Measurements from ENCODE around the gene CA5A.
A peak's percentile ranks its signal among the peaks of the same experiment; 100 is the strongest.

Gene CA5A

DNA sequence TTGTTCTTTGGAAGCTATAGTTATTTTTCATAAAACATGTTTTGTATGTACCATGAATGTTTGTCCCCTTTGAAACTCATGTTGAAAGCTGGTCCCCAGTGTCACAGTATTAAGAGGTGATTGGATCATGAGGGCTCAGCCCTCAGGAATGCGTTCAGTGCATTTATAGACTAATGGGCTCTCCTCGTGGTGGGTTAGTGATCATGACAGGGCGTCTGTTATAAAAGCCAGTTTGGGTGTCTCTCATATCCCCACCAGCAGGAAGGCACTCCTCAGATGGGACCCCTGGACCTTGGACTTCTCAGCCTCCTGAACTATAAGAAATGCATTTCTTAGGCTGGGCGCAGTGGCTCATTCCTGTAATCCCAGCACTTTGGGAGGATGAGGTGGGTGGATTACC, 25.3 kb upstream of the CA5A start:
- DNase-seq, result no peak

DNA sequence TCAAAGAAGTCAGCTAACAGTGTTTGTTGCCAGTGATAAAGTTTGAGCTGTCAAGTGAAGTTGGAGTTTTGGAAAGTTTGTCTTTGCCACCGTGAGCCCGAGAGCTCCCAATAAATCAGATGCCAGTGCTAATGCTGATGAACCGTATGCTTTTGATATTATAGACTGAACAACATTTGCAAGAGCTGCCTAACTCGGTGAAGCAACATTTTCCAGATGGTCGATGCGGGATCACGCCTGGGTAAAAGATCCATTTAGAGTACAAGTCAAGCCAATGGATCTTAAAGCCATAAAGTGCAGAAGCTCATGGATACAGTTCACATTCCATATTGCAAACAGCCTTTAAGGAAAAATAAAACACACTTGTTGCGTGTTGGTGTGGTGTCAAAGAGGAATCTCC, 24.5 kb upstream of the CA5A start:
- DNase-seq, result no peak

- no peak for DNase-seq
These were observed 24.0 kb upstream of the CA5A start for GRCh38 chr16:87960296-87960695.

DNA sequence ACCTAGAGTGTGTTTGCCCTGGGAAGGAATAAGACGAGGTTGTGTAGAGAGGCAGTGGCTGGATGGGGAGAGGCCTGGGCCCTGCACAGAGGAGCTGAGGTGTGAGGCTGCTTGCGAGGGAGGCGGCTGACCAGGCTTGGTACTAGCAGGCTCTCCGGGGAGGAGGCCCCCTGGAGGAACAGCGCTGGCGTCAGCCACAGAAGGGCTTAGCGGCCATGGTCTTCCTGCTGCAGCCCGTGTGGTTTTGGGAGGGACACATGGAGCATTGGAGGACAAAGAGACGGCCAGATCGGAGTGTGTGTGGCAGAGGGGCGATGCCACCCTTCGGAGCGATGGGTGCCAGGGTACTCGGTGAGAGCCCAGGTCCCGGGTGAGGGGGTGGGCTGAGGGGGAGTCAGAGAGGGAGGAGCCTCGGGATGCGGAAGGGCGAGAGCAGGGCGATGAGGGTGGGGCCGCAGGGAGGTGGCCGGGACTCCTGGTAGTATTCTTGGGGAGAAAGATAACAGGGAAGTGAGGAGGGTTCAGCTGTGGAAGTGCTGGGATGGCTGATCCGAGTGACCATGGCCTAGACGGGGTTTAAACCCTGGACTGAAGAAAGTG, 23.2 kb upstream of the CA5A start:
- no peak for DNase-seq

DNA sequence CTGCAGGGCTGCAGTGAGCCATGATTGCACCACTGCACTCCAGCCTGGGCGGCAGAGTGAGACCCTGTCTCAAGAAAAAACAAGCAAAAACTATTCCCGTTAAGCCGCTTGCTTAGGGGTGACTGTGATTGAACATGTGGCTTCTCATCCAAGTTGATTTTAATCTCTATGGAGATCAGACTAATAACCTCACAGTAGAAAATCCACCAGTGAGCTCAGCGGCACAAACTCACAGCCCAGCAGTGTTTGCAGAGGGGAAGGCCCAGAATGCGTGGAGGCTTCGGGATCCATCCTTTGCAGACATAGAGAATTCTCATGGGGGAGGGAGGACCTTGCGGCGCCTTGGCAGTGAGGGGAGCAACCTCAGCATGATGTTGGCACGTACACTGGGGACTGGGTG, 22.3 kb upstream of the CA5A start:
- no peak for DNase-seq

- DNase-seq, result no peak
These were observed 21.2 kb upstream of the CA5A start for GRCh38 chr16:87957296-87958094.

DNA sequence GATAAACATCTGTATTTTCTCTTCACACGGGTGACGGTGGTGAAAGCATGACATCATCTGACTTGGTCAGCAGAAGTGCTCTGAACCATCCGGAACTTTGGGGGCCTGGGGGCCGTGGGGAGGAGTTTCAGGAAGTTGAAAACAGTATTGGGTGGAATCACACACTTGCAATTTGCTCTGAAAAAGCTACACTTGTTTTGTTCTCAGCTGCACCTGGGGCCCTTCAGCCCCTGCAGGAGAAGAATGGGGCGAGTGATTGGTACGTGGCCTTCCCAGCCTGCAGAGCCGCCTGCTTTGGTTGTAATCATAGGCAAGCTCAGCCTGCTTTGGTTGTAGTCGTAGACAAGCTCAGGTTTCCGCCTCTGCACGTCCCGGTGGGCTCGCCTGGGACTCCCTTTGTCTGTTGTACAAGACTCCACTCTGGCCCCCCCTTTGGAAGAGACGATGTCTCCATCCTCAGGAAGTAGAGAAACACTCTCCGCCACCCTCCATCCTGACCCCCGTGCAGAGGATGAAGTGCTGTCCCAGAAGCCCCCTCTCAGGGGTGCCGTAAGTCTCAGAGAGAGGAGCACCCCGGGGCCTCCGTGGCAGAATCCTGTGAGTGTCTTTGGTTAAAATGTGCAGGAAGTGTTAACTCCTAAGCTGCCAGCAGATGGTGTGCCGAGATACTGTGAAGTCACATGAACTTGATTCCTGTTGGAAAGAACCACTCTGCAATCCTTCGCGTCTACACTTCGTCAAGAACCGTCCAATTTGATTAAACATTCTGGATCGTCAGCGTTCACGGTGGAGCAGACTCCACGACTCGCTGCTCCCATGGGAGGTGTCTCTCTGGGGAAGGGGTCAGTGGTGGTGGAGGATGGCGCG, 20.3 kb upstream of the CA5A start:
- DNase-seq, result peak; percentile 36 to 88 (median 67)

- no peak for DNase-seq
These were observed 19.7 kb upstream of the CA5A start for GRCh38 chr16:87956098-87956364.

DNA sequence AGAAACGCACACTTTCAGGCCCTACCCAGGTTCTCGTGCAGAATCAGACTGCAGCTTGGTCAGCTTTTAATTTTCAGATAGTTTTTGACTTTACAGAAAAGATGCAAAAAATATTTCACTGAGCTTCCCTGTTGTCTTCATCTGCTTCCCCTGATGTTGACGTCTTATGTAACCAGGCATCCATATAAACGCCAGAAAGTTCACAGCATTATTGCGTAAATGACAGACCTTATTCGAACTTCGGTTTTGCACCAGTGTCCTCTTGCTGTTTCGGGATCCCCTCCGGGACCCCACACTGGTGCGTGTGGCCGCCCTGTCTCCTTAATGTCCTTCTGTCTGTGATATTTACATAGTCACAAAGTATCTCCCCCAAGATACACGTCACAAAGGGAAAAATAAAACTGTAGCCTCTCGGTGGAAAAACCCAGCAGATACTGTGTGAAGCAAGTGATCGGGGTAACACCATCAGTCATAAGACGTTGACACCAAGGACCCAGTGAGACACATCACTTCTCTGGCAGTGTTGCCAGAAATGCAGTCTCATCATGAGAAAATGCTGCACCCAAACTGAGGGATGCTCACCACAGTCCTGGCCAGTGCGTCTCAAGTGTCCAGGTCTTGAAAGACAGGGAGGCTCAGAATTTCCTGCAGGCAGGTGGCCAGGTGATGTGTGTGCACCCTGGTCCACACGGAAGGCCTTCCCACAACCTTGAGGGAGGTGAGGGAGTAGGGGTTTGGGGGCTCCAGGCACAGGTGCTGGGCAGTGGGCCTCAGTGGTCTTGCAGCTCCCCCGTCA, 19.2 kb upstream of the CA5A start:
- peak in 1 of 5 donors; percentile 33 for DNase-seq

DNA sequence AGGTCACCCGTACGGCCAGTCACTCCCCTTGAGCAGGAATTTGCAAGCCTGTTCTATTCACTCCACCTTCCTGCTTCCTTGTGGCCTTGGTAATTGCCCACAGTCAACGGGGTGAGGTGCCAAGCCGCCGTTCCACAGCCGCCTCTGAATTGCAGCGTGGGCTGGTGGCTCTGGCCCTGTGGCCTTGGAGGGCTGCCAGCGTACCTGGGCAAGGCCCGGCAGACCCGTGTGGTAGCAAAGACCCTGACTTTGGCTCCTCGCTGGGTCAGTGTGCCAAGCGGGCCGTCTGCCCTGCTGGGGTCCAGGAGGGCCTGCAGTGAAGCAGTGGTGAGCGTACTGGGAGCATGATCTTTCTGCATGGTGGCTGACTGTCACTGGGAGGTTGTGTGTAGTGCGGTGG, 18.5 kb upstream of the CA5A start:
- DNase-seq, result no peak

GRCh38 chr16:87954361-87954760, 18.0 kb upstream of the CA5A start:
- DNase-seq, result no peak

DNA sequence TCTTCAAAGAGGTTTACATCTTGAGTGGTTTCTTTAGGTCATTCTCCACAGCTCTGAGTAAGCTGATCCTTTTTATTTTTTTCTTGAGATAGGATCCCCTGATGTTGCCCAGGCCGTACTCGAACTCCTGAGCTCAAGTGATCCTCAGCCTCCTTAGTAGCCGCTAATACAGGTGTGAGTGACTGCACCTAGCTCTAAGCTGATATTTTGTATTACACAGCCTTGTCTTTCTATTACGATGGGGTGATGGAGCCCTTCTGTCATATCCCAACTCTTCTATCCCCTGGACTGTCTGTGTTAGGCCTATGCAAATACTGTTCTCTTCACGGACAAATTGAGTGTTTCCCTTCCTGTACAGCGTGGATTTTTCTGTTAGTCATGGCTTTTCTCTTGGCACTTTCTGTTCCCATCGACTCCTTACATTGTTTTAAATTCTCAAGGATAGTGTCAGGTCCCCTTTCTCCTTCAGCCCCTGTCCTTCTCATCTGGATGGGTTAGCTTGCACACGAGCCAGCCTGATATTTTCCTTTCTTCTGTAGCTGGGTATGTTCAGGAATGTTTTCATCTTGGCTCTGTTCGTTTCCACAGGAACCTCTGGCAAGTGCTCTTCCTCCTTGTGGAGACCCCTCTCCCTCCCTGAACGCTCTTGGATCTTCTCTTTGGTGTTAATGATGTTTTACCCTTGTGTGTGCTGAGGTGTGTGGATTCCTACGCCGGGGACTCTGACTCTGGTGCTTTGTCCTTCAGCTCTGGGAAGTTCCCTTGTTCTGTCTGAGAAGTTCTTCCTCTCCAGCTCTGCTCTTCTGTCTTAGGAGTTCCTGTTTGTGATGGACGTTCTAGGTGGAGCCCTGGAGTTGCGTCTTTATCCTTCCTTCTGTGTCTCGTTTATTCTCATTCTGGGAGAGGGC, 17.2 kb upstream of the CA5A start:
- DNase-seq, result no peak

DNA sequence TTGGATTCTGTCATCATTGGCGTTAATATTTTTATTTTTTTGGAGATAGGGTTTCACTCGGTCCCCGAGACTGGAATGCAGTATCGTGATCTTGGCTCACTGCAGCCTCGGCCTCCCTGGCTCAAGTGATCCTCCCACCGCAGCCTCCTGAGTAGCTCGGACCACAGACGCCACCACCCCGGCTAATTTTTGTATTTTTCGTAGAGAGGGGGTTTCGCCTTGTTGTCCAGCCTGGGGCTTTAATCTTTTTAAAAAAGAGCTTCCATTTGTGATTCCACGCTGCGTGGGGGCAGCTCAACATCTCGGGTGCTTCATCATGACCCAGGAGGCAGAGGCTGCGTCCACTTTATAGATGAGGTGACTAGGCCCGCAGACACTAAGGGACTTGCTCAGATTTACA, 16.4 kb upstream of the CA5A start:
- no peak for DNase-seq

DNA sequence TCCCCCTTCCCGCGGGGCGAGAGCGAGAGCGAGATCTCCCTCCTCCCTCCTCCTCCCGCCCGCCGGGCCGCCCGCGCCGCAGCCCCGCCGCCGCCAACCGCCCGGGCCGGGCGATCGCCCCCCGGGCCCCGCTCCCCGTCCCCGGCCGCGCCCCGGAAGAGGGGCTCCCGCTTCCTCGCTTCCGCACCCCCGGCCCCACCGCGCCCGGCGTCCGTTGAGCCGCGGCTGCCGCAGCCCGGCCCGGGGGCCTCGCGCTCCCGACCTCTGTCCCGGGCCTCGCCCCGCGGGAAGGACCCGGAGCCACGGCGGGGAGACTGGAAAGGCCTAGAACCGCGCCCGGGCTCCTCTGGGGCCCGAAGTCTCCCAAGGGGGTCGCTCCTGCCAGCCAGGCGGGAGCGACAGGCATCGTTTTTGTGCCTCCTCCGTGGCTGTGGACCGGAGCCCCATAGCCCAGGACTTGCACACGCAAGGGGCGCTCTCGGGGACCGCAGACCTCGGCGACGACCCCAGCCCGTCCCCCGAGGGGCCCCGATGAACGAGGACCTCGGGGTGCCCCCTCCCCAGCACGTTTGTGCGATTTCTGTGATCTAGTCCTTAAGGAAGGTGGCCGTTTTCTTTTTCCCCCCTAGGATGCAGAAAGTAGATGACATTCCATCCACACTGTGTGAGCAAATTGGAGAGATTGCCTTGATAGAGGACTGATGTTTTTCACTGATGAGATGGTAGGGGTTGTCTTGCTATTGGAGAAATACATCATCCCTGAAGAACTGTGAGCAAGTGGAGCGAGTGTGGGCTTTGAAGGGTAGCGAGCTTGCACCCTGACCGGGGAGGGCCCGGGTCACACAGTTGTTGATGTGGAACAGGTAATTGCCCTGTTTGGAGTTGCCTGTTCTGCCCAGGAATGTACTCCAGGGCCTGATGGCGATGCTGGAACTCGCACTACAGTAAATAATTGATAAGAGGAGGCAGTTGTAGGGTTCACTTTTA, 15.5 kb upstream of the CA5A start:
- peak in 1 of 5 donors; percentile 33 for DNase-seq

GRCh38 chr16:87950765-87951551, 14.6 kb upstream of the CA5A start, which contains the start of gene BANP:
Gene BANP (plus strand): TSS chr16:87951434. CDS start chr16:87975116, 23,682 bp downstream.
- DNase-seq, result peak; percentile 96 to 99 (median 97)

GRCh38 chr16:87949071-87949744, 12.9 kb upstream of the CA5A start:
- no peak for DNase-seq

DNA sequence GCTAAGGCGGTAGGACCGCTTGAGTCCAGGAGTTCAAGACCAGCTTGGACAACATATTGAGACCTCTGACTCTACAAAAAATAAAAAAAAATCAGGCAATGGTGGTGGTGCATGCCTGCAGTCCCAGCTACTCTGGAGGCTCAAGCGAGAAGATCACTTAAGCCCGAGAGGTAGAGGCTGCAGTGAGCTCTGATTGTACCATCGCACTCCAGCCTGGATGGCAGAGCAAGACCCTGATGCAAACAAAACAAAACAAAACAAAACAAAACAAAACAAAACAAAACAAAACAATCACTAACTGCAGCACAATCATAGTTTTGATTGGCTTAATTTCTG, 12.4 kb upstream of the CA5A start:
- no peak for DNase-seq

DNA sequence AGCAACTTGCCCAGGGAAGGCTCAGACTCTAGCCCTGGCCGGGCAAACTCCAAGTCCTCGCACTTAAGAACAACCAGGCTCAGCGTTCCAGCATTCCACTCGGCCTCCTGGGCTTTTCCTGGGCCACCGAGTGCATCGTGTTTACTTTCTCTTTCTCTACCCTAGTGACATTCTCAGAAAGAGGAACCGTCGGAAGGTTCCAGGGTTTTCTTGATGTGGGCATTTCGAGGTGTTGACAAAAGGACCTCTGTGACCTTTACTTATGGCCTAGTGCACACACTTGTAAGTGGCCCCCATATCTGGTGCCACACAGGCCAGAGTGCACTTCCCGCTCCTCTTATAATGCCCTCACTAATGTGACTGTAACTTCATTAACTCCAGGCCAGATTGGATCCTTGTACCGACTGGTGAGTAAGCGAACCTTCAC, 11.8 kb upstream of the CA5A start:
- no peak for DNase-seq

Data from T-helper 1 cell (primary cell).